Right renal pelvis (tissue), 4 donors: Measurements from ENCODE around the gene WDR26. TPM values are rescaled to one million over a fixed set of nuclear protein-coding genes. Genes with fewer than 3 reads are reported as not detected.

Experiments used
- DNase-seq, 4 donors: peaks; one replicate each; pipeline ENCODE4 v3.0.0-alpha.2; 2013; ENCODE audit warnings: low read depth in 4 of 4, low spot score in 3 of 4, missing footprints in 1 of 4
- polyA plus RNA-seq, 4 donors: library from polyadenylated mRNA; unstranded; fragments of 120-200 nt; gene quantifications; one replicate each; pipeline ENCODE4 v1.2.1, GENCODE V29; 2013; ENCODE audit not compliant: insufficient read length in 4 of 4

The WDR26 gene
- polyA plus RNA-seq, 4 donors, result 86.5 to 109 (median 95.1) TPM

DNA sequence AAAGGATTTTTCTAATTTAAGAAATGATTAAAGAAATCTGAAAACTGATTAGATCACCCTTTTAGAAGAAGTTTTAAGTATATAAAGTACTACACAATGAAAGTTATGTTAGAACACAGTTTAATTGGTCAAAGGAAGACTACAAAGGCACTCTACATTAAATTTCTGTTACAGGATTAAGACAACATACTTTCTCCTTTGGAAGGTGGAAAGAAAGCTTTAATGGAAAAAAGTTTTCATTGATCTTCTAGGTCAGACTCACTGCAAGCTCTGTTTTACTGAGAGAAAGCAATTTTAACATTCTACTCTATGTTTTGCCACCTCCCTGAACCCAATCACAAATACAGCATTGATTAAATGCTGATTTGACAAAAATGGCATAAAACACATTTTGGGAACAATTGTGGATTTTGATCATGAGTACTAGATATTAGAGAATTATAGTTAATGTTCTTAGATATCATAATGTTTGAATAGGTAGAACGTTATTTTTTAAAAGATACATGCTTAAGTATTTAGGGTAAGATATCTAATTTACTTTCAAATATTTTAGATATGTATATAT lies 32.0 kb downstream of the WDR26 start:
- no peak for DNase-seq

DNA sequence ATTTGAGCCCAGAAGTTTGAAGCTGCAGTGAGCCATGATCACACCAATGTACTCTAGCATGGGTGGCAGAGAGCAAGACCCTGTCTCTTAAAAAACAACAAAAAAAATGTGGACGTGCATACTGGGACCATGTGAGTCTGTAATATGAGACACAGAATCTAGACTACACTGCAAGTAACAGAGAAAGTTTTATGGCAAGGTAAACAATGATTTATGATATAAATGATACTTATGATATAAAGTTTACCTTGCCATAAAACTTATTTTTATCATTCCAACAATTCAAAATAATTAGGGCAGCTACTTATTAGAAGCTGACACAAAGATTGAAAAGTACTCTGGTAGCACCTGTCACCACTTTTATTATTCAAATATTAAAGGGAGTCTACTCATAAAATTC lies 34.7 kb downstream of the WDR26 start:
- no peak for DNase-seq

DNA sequence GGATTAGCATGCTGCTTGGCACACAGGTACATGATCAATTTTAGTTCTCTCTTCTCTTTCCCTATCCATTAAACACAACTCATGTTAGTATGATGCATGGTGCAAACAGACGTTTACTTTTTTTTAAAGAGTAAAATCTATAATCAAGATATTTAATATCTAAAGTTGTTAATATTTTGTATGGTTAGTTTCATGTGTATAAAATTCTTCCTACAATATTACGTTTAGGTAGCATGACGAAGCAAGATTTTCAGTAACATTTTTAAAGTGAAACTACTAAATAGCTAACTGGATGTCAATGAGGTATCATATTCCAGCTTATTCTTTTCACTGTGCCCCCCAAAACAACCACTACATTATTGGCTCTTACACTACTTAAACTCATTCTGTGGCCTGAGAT lies 41.3 kb downstream of the WDR26 start:
- DNase-seq, result no peak

DNA sequence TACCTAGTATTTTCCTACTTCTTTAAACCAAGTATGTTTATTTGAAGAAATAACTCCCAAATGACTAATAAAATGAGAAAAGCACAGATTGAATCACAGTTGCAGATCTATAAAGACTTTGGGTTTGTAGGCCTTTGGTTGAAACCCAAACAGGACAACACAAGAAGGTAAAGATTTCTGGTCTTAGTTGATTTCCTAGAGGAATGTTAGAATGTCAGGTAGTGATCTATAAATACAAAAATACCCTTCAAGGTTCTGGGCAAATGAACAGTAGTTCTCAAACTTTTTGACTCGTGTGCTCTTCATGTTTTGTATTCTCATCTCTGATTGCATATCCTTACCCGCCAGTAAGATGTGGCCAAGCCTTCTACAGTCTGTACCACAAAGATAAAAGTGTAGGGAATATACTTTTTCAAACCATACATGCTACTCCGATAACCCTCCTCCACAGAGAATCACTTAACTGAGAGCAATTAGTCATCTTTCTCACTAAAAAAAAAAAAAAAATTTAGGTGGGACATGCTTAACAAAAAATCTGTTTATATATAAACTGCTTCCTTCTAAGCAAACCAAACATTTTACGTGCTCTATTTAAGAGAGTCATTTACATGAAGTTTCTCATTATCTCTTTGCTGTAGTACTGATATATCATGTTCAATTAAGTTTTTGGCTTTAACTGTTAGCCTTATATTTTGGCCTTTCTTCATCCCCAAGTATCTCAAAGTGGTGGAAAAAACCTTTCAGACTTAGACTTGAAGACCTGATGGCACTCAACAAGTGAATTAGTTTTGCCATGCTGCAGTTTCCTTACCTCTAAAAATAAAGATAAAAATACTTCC lies 42.0 kb downstream of the WDR26 start:
- no peak for DNase-seq

DNA sequence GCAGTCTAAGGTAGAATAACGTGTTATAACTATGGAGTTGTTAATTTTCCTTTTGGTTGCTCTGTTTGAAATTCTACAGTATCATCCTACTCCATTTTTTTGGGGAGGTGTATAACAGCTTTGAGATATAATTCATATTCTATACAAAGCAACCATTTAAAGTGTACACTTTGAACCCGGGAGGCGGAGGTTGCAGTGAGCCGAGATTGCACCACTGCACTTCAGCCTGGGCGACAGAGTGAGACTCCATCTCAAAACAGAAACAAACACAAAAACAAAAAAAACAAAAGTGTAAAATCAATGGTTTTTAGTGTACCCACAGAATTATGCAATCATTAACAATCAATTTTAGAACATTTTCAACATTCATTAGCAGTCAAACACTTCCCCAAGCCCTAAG lies 44.1 kb downstream of the WDR26 start:
- no peak for DNase-seq

DNA sequence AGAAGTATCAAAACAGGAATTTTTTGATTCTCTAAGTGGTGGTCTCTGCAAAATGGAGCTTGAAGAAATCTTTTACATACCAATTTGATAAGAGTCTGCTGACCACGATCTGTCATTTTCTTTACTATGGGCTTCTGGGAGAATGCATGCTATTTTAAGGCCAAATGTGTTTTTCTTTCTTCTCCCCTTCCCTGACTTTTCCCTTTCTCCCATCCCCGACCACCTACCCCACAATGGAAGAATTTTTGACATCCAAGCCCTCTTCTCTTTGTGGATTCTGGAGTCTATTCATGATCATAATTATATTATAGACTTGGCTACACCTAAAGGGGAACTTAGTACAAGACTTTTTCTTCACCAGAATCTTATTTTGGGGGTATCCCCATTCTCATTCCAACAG lies 46.7 kb downstream of the WDR26 start:
- DNase-seq, result no peak

DNA sequence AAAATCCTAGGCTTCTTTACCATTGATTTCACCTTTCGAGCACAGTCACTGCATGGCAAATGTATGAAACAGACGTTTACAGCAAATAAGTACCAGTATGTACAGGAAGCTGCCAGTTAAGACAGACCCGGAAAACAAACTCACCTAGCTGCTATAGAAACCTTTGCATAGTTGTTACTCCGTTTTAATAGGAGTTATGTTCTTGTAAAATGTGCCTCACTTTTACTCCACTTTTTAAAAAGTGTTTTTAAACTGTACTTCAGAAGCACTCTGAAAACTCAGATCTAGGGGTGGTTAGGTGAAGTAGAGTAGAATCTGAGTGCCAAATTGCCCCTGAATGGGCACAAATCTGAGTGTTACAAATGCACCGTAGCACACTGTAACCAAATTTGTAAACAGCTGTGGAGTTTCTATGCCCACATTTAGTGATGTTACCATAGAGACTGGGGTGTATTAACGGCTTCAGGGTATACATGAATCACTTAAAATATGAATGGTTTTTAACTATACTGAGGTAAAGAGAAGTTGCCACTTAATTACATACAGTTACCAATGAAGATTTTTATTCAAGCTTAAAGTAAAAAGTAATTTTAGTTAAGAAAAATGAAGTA lies 47.2 kb downstream of the WDR26 start:
- no peak for DNase-seq

DNA sequence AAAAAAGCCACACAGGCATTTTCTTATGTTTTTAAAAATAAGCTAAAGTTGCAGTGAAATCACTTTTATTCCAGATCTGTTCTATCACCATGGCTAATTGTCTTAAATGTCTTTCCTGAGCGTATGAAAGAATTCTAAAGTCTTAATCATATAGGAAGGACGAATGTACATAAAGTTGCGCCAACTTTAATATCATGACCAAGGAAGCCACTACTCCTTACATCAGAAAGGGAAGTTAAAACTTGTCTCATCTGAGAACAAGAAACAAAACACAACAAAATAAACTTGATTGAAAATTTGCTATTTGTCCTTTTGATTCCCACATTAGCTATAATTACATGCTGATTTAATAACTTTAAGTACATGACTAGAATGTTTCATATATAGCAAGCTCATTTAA lies 51.4 kb downstream of the WDR26 start:
- no peak for DNase-seq

DNA sequence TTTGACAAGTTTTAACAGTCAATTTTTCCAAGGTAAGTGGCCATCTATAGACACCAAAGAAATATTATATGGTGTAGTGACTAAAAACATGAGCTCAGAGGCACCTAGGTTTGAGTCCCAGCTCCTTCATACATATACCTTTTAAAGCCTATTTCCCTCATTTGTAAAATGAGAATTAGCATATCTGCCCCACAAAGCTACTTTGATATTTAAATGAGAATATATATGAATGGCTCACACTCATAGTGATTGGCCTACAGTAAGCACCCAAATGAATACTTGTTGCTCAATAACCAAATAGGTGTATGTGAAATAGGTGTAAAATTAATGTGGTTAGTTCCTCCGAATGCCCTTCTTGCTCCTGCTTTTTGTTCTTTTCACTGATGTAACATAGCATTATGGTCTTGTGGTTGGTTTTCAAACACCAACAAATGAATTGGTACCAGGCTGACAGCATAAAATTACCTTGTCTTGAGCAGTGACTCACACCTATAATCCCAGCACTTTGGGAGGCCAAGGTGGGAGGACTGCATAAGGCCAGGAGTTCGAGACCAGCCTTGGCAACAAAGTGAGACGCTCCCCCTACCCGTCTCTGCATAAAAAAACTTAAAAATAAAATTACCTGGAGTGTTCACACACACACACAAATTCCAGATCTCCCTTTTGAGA lies 52.6 kb downstream of the WDR26 start:
- no peak for DNase-seq

DNA sequence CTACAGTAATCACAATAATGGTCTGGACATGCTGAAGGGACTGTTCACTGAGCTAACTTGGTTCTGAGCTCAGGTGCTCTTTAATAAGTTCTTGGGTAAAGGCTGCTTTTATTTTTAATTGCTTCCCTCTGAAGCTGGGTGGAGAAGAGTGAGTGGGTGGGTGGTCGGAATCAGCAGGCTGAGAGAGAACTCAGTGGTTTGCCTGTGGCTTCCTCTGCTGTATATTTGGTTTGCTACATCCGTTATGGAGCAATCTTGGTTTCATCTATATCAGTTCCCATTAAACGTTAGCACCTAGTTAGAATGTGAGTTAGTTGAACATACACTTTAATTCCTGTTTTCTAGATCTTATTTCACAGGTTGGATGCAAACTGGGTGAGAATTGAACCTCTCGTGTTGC lies 54.6 kb downstream of the WDR26 start:
- no peak for DNase-seq

DNA sequence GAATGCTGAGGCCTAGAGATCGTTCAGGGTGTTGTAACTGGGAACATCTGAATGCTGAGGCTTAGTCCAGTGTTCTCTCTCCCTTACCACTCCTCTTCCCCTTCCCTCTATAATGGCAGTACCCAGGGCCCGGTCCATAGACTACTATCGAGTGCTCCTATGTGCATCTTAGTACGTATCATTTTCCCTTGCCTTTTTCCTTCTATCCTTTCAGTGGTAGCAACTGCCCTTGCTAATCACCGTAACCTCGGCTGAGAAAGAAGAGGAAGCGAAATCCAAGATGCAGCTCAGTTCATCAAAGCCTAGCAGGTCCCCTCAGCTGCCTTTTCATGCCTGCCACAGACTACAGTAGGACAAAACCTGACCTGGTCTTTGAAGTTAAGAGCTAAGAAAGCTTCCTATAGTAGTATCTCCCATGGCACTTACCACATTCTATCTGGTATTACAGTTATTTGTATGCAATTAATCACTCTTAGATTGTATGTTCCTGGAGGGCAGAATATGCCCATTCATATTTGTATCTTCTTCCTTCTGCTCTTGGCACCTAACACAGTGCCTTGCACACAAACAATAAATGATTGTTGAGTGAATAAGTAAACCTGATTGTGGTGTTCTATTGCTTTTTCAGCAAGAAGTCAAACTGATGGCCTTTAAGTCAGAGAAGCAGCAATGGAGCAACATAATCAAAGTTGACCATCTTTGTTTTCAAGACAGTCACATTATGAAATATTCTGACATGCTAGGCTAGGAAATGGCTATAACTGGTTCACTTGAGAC lies 55.6 kb downstream of the WDR26 start:
- no peak for DNase-seq

DNA sequence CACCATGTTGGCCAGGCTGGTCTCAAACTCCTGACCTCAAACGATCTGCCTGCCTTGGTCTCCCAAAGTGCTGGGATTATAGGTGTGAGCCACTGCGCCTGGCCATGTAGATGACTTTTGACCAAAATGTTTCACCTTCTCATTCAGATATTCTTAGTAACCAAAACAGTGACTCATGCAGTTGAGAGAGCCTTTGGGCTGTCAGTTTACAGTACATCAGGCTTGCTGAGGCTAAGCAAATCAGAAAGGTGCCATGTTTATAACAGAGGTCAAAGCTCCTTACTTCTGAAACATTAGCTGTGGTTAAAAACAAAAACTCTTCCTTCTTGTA lies 57.0 kb downstream of the WDR26 start:
- no peak for DNase-seq

DNA sequence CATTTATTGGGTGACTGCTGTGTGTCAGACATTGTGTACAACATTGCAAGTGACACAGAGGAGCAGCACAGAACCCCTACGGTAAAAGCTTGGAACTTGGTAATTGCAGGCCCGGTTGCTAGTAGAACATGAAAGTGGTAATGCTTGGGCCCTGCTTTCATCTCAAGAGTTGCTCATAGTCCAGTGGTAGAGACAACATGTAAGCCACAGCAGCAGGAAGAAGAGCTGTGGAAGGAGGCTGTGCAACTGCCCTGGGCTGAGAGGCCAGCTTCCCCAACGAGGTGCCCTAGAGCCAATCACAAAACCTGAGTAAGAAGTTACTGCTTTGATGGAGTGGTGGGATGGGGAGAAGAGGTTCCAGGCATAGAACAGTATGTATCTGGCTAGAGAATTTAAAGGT lies 59.5 kb downstream of the WDR26 start:
- no peak for DNase-seq

DNA sequence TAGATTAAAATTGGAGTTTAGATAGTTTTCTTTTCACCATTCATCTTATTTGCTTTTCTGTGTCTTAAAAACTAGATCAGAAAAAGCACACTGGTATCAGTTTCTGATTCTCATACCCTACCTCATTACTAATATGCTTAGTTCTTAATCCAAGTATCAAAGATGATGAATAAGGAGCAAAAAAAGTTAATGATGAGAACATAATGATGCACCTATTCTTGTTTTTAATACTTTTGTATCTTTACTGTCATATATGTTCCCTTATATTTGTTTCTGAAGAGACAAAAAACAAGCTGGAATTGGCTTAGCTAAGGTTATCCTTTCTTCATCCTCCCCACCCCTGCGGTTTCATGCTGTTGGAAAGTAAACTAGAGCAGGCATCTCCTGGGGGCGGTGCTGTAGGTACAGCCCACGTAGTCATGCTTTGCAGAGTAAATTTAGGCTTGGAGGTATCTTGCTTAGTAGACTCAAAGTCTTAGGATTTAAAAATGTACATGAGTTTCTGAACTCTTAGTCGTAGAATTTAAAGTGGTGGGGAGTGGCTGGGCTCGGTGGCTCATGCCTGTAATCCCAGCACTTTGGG lies 61.5 kb downstream of the WDR26 start:
- no peak for DNase-seq

DNA sequence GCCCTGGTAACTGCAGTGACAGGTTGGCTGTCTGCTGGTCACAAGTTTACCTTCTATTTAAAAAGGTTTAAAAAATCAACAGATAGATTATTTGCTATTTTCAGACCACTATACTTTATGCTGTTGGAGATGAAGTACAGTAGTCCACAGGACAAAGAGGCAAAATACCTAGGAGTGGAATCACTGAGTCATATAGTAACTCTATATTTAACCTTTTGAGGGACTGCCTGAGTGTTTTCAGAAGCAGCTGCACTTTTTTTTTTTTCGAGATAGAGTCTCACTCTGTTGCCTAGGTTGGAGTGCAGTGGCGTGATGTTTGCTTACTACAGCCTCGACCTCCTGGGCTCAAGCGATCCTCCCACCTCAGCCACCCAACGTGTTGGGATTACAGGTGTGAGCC lies 66.2 kb downstream of the WDR26 start:
- DNase-seq, result no peak

DNA sequence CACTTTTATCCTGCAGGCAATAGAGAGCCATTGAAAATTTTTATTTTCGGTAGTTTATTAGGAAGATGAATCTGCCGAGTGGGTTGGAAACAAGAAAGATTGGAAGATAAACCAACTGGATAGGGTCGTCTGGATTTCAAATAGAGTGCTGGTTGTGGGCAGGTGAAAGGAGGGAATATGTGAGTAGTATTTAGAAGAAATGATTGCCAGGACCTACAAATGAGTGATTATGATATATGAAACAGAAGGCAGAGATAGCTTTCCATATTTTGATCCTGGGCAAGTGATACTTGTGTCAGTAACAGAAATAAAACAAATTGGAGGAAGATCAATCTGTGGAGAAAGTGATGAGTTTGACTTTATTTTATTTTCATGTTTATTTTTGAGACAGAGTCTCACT lies 75.4 kb downstream of the WDR26 start:
- DNase-seq, result no peak

DNA sequence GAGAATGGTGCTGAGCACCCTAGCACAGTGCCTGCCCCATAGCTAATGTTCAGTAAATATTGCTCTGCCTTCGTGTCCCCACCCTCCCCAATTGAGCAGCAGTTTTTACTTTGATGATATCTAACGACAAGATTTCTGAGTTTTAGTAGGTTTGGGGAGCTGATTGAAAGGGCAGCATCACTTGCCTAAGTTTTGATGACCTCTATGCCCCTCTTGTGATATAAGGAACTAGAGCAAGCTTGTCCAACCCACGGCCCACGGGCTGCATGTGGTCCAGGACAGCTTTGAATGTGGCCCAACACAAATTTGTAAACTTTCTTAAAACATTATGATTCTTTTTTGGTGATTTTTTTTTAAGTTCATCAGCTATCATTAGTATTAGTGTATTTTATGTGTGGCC lies 76.4 kb downstream of the WDR26 start:
- no peak for DNase-seq

DNA sequence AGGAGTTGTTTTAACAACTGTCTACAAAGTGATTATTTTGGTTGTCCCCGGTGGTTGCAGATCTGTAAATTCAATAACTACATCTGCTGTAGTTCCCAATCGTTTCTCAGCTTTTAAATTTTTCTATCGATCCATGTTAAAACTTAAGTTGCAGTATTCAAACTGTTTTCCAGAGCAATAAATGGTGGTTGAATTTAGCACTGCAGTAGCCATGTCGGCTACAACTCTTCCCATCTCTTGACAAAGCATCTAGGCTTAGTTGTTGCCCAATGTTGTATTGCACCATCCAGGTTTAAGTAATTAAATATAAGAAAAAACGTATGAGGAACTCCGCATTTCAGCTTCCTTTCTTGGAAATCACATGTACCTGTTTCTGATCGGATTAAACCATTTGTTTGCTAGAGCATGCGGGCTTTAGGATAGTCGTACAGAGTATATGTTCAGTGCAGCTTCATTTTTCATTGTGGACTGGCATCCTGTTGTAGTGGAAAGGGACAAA lies 76.9 kb downstream of the WDR26 start:
- DNase-seq, result no peak

DNA sequence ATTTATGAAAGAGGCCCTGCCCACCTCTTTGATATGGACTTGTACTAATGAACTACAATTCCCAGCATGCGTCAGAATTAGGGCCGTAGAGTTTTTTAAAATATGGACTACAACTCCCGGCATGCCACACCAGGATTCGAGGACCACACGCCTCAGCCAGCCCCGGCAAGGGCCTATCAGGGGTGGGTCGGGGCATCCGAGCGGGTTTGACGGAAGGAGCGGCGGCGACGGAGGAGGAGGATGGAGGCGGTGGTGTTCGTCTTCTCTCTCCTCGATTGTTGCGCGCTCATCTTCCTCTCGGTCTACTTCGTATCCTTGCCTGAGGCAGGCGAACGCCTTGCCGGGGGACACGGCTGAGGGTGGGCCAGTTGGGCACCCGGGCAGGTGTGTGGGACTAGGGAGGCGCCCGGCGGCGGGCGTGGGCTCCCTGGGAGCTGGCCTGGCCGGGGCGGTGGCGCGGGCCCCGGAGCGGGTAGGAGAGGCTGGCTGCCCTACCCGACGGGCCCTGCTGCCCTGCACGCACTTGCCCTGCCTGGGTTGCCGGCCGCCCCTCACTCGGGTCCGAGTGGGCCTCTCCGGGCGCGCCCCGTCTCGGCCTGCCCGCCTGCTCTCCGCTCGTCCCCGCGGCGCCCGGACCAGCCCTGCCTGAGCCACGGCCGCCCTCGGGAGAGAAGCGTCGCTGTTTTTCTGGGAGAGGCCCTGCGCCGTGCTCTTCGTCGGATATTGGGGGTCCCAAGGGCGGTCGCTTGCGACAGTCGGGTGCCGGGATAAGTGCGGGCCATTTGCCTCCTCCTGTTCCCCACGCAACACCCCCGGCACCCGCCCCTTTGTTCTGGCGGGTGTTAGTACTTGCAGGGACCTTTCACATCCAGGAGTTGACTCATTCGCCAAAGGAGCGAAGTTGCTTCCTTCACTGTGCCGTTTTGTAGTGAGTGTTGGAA lies 77.6 kb downstream of the WDR26 start, which contains the start of gene CNIH4:
CNIH4 (plus strand) TSS at position 195 of the 941 bp plus-strand sequence; CDS start at position 241, 46 bp downstream.
- peak; percentile 81 to 92 (median 90) for DNase-seq
